ENCODE results near the gene DNAJC18. TPM values are rescaled to one million over a fixed set of nuclear protein-coding genes. Genes with fewer than 3 reads are reported as not detected.

The DNAJC18 gene
- total RNA-seq, 1 experiment from 2014 or later: 4.4 TPM

- Histone ChIP-seq H3F3A (ENCODE audit: low read length, unreplicated experiment) (no peaks in the 10 kb centered on the region), H4K20me1 (ENCODE audit: low read length) (no peaks in the 10 kb centered on the region), H3K4me1 (ENCODE audit: insufficient read depth, low read length) (peaks cover 9% of the 10 kb centered on the region), H3K9me3 (ENCODE audit: low read length) (no peaks in the 10 kb centered on the region), H3K36me3 (ENCODE audit: low read depth, low read length) (no peaks in the 10 kb centered on the region), H3K27me3 (ENCODE audit: low read length) (no peaks in the 10 kb centered on the region), H2AFZ (ENCODE audit: low read length) (no peak overlapping the region), H3K4me3 (ENCODE audit: low read length) (no peak overlapping the region), H3K9ac (ENCODE audit: low read length) (no peak overlapping the region), H3K9me2 (replicated peaks; ENCODE audit: low read length) (no peaks in the 10 kb centered on the region), H3K27ac (ENCODE audit: low read length) (no peak overlapping the region), H3K4me2 (ENCODE audit: low read length) (no peak overlapping the region), H3K79me2 (ENCODE audit: low read length) (no peaks in the 10 kb centered on the region)
- BruUV-seq (replicated peaks): no TSS peak
- intact Hi-C loops (cut with micrococcal nuclease): no loop called here
- ChIA-PET CTCF (no interaction called here), POLR2A (ENCODE audit: unreplicated experiment) (no interaction called here)
- no peak for TF ChIP-seq CTCF (conservative IDR thresholded peaks at IDR 0.05; ENCODE audit: low read depth, low read length)
- TF ChIP-seq EZH2 (IDR thresholded peaks at IDR 0.05; ENCODE audit: low read length, unreplicated experiment): no peak
- no peak for TF ChIP-seq EZH2phosphoT487 (IDR thresholded peaks at IDR 0.05; ENCODE audit: borderline replicate concordance, low read length)
- ATAC-seq (no peak), DNase-seq (no peak)
Measured at GRCh38 chr5:139408191-139408590, 31.1 kb downstream of the DNAJC18 start.

GRCh38 chr5:139407517-139407916 is 31.8 kb downstream of the DNAJC18 start:
- BruUV-seq (replicated peaks): no TSS peak
- H3K79me2 ChIP-seq (ENCODE audit: low read length): no peaks in the 10 kb centered on the region
- H2AFZ ChIP-seq (ENCODE audit: low read length): no peak overlapping the region
- DNase-seq (no peak), ATAC-seq (no peak)
- H3K27me3 ChIP-seq (ENCODE audit: low read length): no peaks in the 10 kb centered on the region
- no peaks in the 10 kb centered on the region for H3K9me2 ChIP-seq (replicated peaks; ENCODE audit: low read length)
- H3K4me3 ChIP-seq (ENCODE audit: low read length): no peak overlapping the region
- H3K36me3 ChIP-seq (ENCODE audit: low read depth, low read length): no peaks in the 10 kb centered on the region
- H3K9ac ChIP-seq (ENCODE audit: low read length): no peak overlapping the region
- TF ChIP-seq EZH2phosphoT487 (IDR thresholded peaks at IDR 0.05; ENCODE audit: borderline replicate concordance, low read length): no peak
- no peak for TF ChIP-seq CTCF (conservative IDR thresholded peaks at IDR 0.05; ENCODE audit: low read depth, low read length)
- no peak for TF ChIP-seq EZH2 (IDR thresholded peaks at IDR 0.05; ENCODE audit: low read length, unreplicated experiment)
- no peaks in the 10 kb centered on the region for H3K9me3 ChIP-seq (ENCODE audit: low read length)
- no peaks in the 10 kb centered on the region for H3F3A ChIP-seq (ENCODE audit: low read length, unreplicated experiment)
- intact Hi-C loops (cut with micrococcal nuclease): no loop called here
- ChIA-PET CTCF (no interaction called here), POLR2A (ENCODE audit: unreplicated experiment) (no interaction called here)
- no peak overlapping the region for H3K4me2 ChIP-seq (ENCODE audit: low read length)
- H4K20me1 ChIP-seq (ENCODE audit: low read length): no peaks in the 10 kb centered on the region
- peaks cover 10% of the 10 kb centered on the region for H3K4me1 ChIP-seq (ENCODE audit: insufficient read depth, low read length)
- H3K27ac ChIP-seq (ENCODE audit: low read length): no peak overlapping the region

- H3F3A ChIP-seq (ENCODE audit: low read length, unreplicated experiment): no peaks in the 10 kb centered on the region
- intact Hi-C loops (cut with micrococcal nuclease): no loop called here
- H3K4me1 ChIP-seq (ENCODE audit: insufficient read depth, low read length): peaks cover 10% of the 10 kb centered on the region
- H3K9me2 ChIP-seq (replicated peaks; ENCODE audit: low read length): no peaks in the 10 kb centered on the region
- no TSS peak for BruUV-seq (replicated peaks)
- H4K20me1 ChIP-seq (ENCODE audit: low read length): no peaks in the 10 kb centered on the region
- H3K4me2 ChIP-seq (ENCODE audit: low read length): no peak overlapping the region
- no peak for DNase-seq
- H3K79me2 ChIP-seq (ENCODE audit: low read length): no peaks in the 10 kb centered on the region
- H2AFZ ChIP-seq (ENCODE audit: low read length): no peak overlapping the region
- no peaks in the 10 kb centered on the region for H3K36me3 ChIP-seq (ENCODE audit: low read depth, low read length)
- ATAC-seq: no peak
- no peak overlapping the region for H3K4me3 ChIP-seq (ENCODE audit: low read length)
- CTCF ChIA-PET: no interaction called here
- POLR2A ChIA-PET (ENCODE audit: unreplicated experiment): no interaction called here
- no peaks in the 10 kb centered on the region for H3K27me3 ChIP-seq (ENCODE audit: low read length)
- TF ChIP-seq EZH2 (IDR thresholded peaks at IDR 0.05; ENCODE audit: low read length, unreplicated experiment) (no peak), EZH2phosphoT487 (IDR thresholded peaks at IDR 0.05; ENCODE audit: borderline replicate concordance, low read length) (no peak), CTCF (conservative IDR thresholded peaks at IDR 0.05; ENCODE audit: low read depth, low read length) (no peak)
- no peak overlapping the region for H3K9ac ChIP-seq (ENCODE audit: low read length)
- H3K9me3 ChIP-seq (ENCODE audit: low read length): no peaks in the 10 kb centered on the region
- H3K27ac ChIP-seq (ENCODE audit: low read length): no peak overlapping the region
Measured at GRCh38 chr5:139406963-139407362, 32.4 kb downstream of the DNAJC18 start.

All from PC-3 (cell line).